ENCODE data around the gene RAB10. TPM values are rescaled to one million over a fixed set of nuclear protein-coding genes. Genes with fewer than 3 reads are reported as not detected.

RAB10 gene
- total and polyA plus RNA-seq, 9 of the 15 experiments (the other 6 are each of a cell fraction or from before 2014, with no cell fraction given): 25.1 to 214 (median 157) TPM

DNA sequence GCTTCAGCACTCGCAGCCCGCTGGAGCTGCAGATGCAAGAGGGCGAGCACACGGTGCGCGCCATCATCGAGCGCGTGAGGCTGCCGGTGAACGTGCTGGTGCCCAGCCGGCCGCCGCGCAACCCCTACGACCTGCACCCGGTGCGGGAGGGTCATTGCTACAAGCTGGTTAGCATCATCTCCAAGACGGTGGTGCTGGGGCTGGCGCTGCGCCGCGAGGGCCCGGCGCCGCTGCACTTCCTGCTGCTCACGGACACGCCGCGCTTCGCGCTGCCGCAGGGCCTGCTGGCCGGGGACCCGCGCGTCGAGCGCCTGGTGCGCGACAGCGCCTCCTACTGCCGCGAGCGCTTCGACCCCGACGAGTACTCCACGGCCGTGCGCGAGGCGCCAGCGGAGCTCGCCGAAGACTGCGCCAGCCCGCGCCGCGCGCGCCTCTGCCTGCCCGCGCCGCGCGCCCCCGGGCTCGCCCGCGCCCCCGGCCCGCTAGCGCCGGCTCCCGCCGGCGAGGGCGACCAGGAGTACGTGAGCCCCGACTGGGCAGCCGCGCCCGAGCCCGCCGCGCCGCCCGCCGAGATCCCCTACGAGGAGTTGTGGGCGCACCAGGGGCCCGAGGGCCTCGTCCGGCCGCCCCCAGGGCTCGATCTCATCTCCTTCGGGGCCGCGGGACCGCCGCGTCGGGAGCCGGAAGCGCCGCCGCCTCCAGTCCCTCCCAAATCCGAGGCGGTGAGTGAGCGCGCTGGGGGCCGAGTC is 150.8 kb downstream of the RAB10 start:
- intact Hi-C loops (cut with micrococcal nuclease): no loop called here
- no peak for TF ChIP-seq NCOA4 (IDR thresholded peaks at IDR 0.05; ENCODE audit: partially characterized antibody)
- TF ChIP-seq, protein P1, sequence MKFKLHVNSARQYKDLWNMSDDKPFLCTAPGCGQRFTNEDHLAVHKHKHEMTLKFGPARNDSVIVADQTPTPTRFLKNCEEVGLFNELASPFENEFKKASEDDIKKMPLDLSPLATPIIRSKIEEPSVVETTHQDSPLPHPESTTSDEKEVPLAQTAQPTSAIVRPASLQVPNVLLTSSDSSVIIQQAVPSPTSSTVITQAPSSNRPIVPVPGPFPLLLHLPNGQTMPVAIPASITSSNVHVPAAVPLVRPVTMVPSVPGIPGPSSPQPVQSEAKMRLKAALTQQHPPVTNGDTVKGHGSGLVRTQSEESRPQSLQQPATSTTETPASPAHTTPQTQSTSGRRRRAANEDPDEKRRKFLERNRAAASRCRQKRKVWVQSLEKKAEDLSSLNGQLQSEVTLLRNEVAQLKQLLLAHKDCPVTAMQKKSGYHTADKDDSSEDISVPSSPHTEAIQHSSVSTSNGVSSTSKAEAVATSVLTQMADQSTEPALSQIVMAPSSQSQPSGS (CRISPR knock-in tag; IDR thresholded peaks at IDR 0.05): 0 out of 2 replicates have a peak, but pooled peaks have one; percentile 68
- no peak for TF ChIP-seq FOXJ3 (CRISPR knock-in tag; IDR thresholded peaks at IDR 0.05)
- TF ChIP-seq DIDO1 (tag; IDR thresholded peaks at IDR 0.05; ENCODE audit: low read depth): no peak
- no peak for TF ChIP-seq ASH1L (IDR thresholded peaks at IDR 0.05; ENCODE audit: borderline replicate concordance, low read depth, partially characterized antibody)
- no peak for TF ChIP-seq LARP7 (IDR thresholded peaks at IDR 0.05)
- no peak for TF ChIP-seq NBN (IDR thresholded peaks at IDR 0.05; ENCODE audit: low read depth)
- TF ChIP-seq RBM14 (IDR thresholded peaks at IDR 0.05; ENCODE audit: borderline replicate concordance, insufficient read depth, low read depth, low read length): no peak
- TF ChIP-seq HMG20A (CRISPR knock-in tag; conservative IDR thresholded peaks at IDR 0.05): no peak
- no peak for TF ChIP-seq ZKSCAN1 (IDR thresholded peaks at IDR 0.05; ENCODE audit: low read depth, low read length)
- TF ChIP-seq NR2C2 (CRISPR knock-in tag; IDR thresholded peaks at IDR 0.05): peak; percentile 83
- TF ChIP-seq NR2C2 (tag; IDR thresholded peaks at IDR 0.05): peak; percentile 71
- peak; percentile 35; the same call in 1 of the 2 replicates for TF ChIP-seq EP400 (IDR thresholded peaks at IDR 0.05)
- no peak for TF ChIP-seq SP2 (IDR thresholded peaks at IDR 0.05; ENCODE audit: extremely low read depth, low read depth, low read length, poor library complexity, severe bottlenecking)
- TF ChIP-seq SUPT5H (IDR thresholded peaks at IDR 0.05): no peak
- TF ChIP-seq HDAC6 (IDR thresholded peaks at IDR 0.05; ENCODE audit: low read depth, low read length): no peak
- no peak for TF ChIP-seq ZFP36 (IDR thresholded peaks at IDR 0.05; ENCODE audit: low read depth, low read length, partially characterized antibody)
- 0 out of 2 replicates have a peak, but pooled peaks have one; percentile 47 for TF ChIP-seq GATAD2A (IDR thresholded peaks at IDR 0.05)
- TF ChIP-seq ADNP (tag; IDR thresholded peaks at IDR 0.05): no peak
- no peak; the same call in 1 of the 2 replicates for TF ChIP-seq SRSF1 (IDR thresholded peaks at IDR 0.05; ENCODE audit: low read depth, low read length)
- TF ChIP-seq, protein P2, sequence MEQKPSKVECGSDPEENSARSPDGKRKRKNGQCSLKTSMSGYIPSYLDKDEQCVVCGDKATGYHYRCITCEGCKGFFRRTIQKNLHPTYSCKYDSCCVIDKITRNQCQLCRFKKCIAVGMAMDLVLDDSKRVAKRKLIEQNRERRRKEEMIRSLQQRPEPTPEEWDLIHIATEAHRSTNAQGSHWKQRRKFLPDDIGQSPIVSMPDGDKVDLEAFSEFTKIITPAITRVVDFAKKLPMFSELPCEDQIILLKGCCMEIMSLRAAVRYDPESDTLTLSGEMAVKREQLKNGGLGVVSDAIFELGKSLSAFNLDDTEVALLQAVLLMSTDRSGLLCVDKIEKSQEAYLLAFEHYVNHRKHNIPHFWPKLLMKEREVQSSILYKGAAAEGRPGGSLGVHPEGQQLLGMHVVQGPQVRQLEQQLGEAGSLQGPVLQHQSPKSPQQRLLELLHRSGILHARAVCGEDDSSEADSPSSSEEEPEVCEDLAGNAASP (IDR thresholded peaks at IDR 0.05): no peak
- TF ChIP-seq ZNF77 (CRISPR knock-in tag; IDR thresholded peaks at IDR 0.05): no peak

More for the DNA sequence above, 150.8 kb downstream of the RAB10 start:
- Histone ChIP-seq H3K9me1 (ENCODE audit: control insufficient read depth, insufficient read depth, low read length) (no peaks in the 10 kb centered on the region), H3K9ac (ENCODE audit: insufficient read depth in 1 of 2, low read depth in 2 of 2, low read length in 2 of 2) (peak overlapping the region; percentile 79 to 92), H3K4me1 (replicated peaks in 1 of 2; ENCODE audit: control insufficient read depth in 2 of 2, insufficient read depth in 2 of 2, low read length in 2 of 2) (peaks cover 14 to 36% of the 10 kb centered on the region in 2 experiments; a peak in 4 of 5 replicates), H4K20me1 (replicated peaks; ENCODE audit: control insufficient read depth, insufficient read depth, low read length) (no peaks in the 10 kb centered on the region), H3K4me3 (peak overlapping the region; percentile 68), H3K9me3 (replicated peaks; ENCODE audit: control insufficient read depth, insufficient read depth, low read depth, low read length) (no peaks in the 10 kb centered on the region), H2AFZ (ENCODE audit: low read depth, low read length) (peak overlapping the region; percentile 99), H3K27ac (ENCODE audit: extremely low read depth, low read depth, low read length) (peak overlapping the region; percentile 69; the same call in 2 of the 3 replicates), H3K36me3 (ENCODE audit: control insufficient read depth, insufficient read depth, low read length) (peaks cover 16% of the 10 kb centered on the region; the same call in 2 of the 3 replicates), H3K79me2 (ENCODE audit: control insufficient read depth, insufficient read depth, low read length) (peaks cover 9% of the 10 kb centered on the region; the same call in 2 of the 3 replicates), H3K27me3 (ENCODE audit: control insufficient read depth in 2 of 2, insufficient read depth in 2 of 2, low read length in 2 of 2) (no peaks in the 10 kb centered on the region), H3K4me2 (ENCODE audit: insufficient read depth, low read length) (peak overlapping the region; percentile 77)
- DNase-seq (ENCODE audit: extremely low read depth in 1 of 4, low spot score in 3 of 4) (peak; percentile 88 to 92 (median 91)), FAIRE-seq (peak; percentile 62), ATAC-seq (peak; percentile 96)
- POLR2A ChIA-PET: interaction anchor here (0.5 to 1.4 kb wide), 7 partner anchors 12 to 234 kb away, joined by 3 to 4 read pairs (median 3); partner anchors contain the start of genes HADHA, HADHB and RAB10
- CTCF ChIA-PET (ENCODE audit: low intra/inter-chr PET ratio): interaction anchor here (0.5 to 1.2 kb wide), 3 partner anchors 9 to 38 kb away, joined by 3 to 5 read pairs (median 4); no protein-coding TSS in a partner anchor
- WGBS (ENCODE audit: insufficient coverage, low coverage, missing lambda C conversion rate): 14% methylated on average over 77 of the region's 114 CpGs
- no TSS peak for BruUV-seq (replicated peaks)
- in situ Hi-C loops (cut with MboI): no loop called here
